ENCODE results near the gene TSPAN13. TPM values are rescaled to one million over a fixed set of nuclear protein-coding genes. Genes with fewer than 3 reads are reported as not detected.

Gene TSPAN13
- total RNA-seq, 1 experiment from 2014 or later, result 32.7 TPM

DNA sequence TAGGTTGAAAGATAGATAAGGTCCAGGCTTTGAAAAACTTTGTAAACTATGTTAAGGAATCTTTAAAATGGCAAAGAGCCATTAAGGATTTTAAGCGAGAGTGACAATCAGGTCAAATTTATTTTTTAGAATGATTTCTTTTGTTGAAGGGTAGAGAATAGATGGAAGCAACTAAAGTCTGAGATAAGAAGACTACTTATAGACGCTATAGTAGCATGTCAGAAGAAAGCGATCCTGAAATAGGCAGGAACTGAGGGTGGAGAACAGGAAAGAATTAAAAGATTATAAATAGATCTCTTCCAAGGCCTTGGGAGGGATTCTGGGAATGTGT is 13.0 kb upstream of the TSPAN13 start:
- DNase-seq (ENCODE audit: low spot score) (no peak), ATAC-seq (no peak)
- POLR2A ChIA-PET, result no interaction called here
- H3K27ac Mint-ChIP-seq, result no peak overlapping the region
- H3K4me1 Mint-ChIP-seq, result peaks cover 41% of the 10 kb centered on the region
- TF ChIP-seq CREB1 (CRISPR knock-in tag; IDR thresholded peaks at IDR 0.05), result no peak
- no peak for TF ChIP-seq ZNF416 (CRISPR knock-in tag; IDR thresholded peaks at IDR 0.05)
- TF ChIP-seq CDX4 (CRISPR knock-in tag; IDR thresholded peaks at IDR 0.05; ENCODE audit: borderline replicate concordance), result no peak
- TF ChIP-seq MXD4 (CRISPR knock-in tag; IDR thresholded peaks at IDR 0.05; ENCODE audit: borderline replicate concordance), result no peak
- TF ChIP-seq, protein P1, sequence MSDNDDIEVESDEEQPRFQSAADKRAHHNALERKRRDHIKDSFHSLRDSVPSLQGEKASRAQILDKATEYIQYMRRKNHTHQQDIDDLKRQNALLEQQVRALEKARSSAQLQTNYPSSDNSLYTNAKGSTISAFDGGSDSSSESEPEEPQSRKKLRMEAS (CRISPR knock-in tag; IDR thresholded peaks at IDR 0.05), result no peak
- no peak for TF ChIP-seq FOXP1 (CRISPR knock-in tag; IDR thresholded peaks at IDR 0.05; ENCODE audit: borderline replicate concordance)
- no peak for TF ChIP-seq NR2C2 (CRISPR knock-in tag; IDR thresholded peaks at IDR 0.05)
- no peak for TF ChIP-seq HMGXB4 (CRISPR knock-in tag; IDR thresholded peaks at IDR 0.05)
- TF ChIP-seq TEAD1 (CRISPR knock-in tag; IDR thresholded peaks at IDR 0.05), result no peak
- TF ChIP-seq ZNF396 (CRISPR knock-in tag; IDR thresholded peaks at IDR 0.05; ENCODE audit: borderline replicate concordance), result no peak
- TF ChIP-seq, protein P2, sequence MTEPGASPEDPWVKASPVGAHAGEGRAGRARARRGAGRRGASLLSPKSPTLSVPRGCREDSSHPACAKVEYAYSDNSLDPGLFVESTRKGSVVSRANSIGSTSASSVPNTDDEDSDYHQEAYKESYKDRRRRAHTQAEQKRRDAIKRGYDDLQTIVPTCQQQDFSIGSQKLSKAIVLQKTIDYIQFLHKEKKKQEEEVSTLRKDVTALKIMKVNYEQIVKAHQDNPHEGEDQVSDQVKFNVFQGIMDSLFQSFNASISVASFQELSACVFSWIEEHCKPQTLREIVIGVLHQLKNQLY (CRISPR knock-in tag; IDR thresholded peaks at IDR 0.05), result no peak
- no peak for TF ChIP-seq ZSCAN18 (CRISPR knock-in tag; IDR thresholded peaks at IDR 0.05)
- no peak for TF ChIP-seq NFATC4 (CRISPR knock-in tag; IDR thresholded peaks at IDR 0.05)
- no peak for TF ChIP-seq FOXK1 (CRISPR knock-in tag; IDR thresholded peaks at IDR 0.05)
- no peak for TF ChIP-seq TCF7 (CRISPR knock-in tag; IDR thresholded peaks at IDR 0.05; ENCODE audit: low read depth)
- CTCF ChIA-PET, result no interaction called here
- no peaks in the 10 kb centered on the region for H3K36me3 Mint-ChIP-seq
- H3K9me3 Mint-ChIP-seq, result no peaks in the 10 kb centered on the region
- no peaks in the 10 kb centered on the region for H3K27me3 Mint-ChIP-seq (ENCODE audit: low read depth)
- H3K4me3 Mint-ChIP-seq, result no peak overlapping the region

- ATAC-seq (no peak), DNase-seq (ENCODE audit: low spot score) (no peak)
- ChIA-PET POLR2A (no interaction called here), CTCF (no interaction called here)
- H3K4me1 Mint-ChIP-seq, result peaks cover 43% of the 10 kb centered on the region
- no peaks in the 10 kb centered on the region for H3K27me3 Mint-ChIP-seq (ENCODE audit: low read depth)
- no peak for TF ChIP-seq CREB1 (CRISPR knock-in tag; IDR thresholded peaks at IDR 0.05)
- no peak for TF ChIP-seq HMGA2 (CRISPR knock-in tag; IDR thresholded peaks at IDR 0.05)
- no peak for TF ChIP-seq ZNF423 (CRISPR knock-in tag; IDR thresholded peaks at IDR 0.05)
- H3K27ac Mint-ChIP-seq, result no peak overlapping the region
- no peaks in the 10 kb centered on the region for H3K9me3 Mint-ChIP-seq
- no peak overlapping the region for H3K4me3 Mint-ChIP-seq
- H3K36me3 Mint-ChIP-seq, result no peaks in the 10 kb centered on the region
Measured at GRCh38 chr7:16740996-16741395, 12.6 kb upstream of the TSPAN13 start.

DNA sequence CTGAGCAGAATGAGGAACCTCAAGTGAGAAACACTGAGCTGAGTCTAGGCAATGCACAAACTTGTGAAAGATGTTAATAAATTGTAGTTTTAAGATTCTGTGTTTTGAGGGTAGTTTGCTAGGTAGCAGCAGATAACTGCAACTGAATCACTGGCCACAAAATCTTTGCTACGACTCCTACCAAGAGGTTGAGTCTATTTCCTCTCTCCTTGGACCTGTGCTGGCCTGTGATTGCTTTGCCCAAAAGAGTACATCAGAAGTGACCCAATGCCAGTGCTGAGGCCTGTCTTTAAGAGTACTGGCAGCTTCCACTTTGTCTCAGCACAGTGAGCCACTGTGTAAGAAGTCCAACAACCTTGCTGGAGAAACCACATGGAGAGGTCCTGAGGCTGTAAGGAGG is 11.9 kb upstream of the TSPAN13 start:
- ATAC-seq (no peak), DNase-seq (ENCODE audit: low spot score) (no peak)
- H3K4me3 Mint-ChIP-seq, result no peak overlapping the region
- ChIA-PET POLR2A (no interaction called here), CTCF (no interaction called here)
- no peaks in the 10 kb centered on the region for H3K9me3 Mint-ChIP-seq
- H3K27ac Mint-ChIP-seq, result no peak overlapping the region; the same call in 1 of the 2 replicates
- H3K36me3 Mint-ChIP-seq, result no peaks in the 10 kb centered on the region
- H3K4me1 Mint-ChIP-seq, result peaks cover 43% of the 10 kb centered on the region
- H3K27me3 Mint-ChIP-seq (ENCODE audit: low read depth), result no peaks in the 10 kb centered on the region
- TF ChIP-seq NR3C1 (CRISPR knock-in tag; conservative IDR thresholded peaks at IDR 0.05; ENCODE audit: low read depth), result no peak
- TF ChIP-seq PREB (CRISPR knock-in tag; IDR thresholded peaks at IDR 0.05; ENCODE audit: borderline replicate concordance), result no peak
- TF ChIP-seq IRF2 (CRISPR knock-in tag; IDR thresholded peaks at IDR 0.05; ENCODE audit: borderline replicate concordance, low read depth), result no peak
- TF ChIP-seq NR1H2 (CRISPR knock-in tag; IDR thresholded peaks at IDR 0.05), result no peak
- TF ChIP-seq FOXK1 (CRISPR knock-in tag; IDR thresholded peaks at IDR 0.05), result no peak
- TF ChIP-seq TCF7 (CRISPR knock-in tag; IDR thresholded peaks at IDR 0.05; ENCODE audit: low read depth), result no peak
- no peak for TF ChIP-seq ESRRA (CRISPR knock-in tag; IDR thresholded peaks at IDR 0.05; ENCODE audit: borderline replicate concordance)
- no peak for TF ChIP-seq CREM (CRISPR knock-in tag; IDR thresholded peaks at IDR 0.05)
- no peak for TF ChIP-seq ZNF671 (CRISPR knock-in tag; IDR thresholded peaks at IDR 0.05)
- TF ChIP-seq GTF2I (CRISPR knock-in tag; conservative IDR thresholded peaks at IDR 0.05), result no peak
- TF ChIP-seq FOXP1 (CRISPR knock-in tag; IDR thresholded peaks at IDR 0.05; ENCODE audit: borderline replicate concordance), result no peak
- no peak for TF ChIP-seq ATF3 (CRISPR knock-in tag; conservative IDR thresholded peaks at IDR 0.05)
- no peak for TF ChIP-seq HMGA2 (CRISPR knock-in tag; IDR thresholded peaks at IDR 0.05)

All from WTC11 (cell line).